HepG2 (cell line): ENCODE results near the gene LENEP. TPM values are rescaled to one million over a fixed set of nuclear protein-coding genes. Genes with fewer than 3 reads are reported as not detected.

ENCODE experiments used
- HDAC1 ChIP-seq: sonication (generic); formaldehyde crosslinking; IDR thresholded peaks from 2 replicates; pipeline ENCODE4 v1.5.1; 2020; ENCODE audit warnings: mild to moderate bottlenecking, missing genetic modification reagents
- HMG20A ChIP-seq: IDR thresholded peaks from 2 replicates; pipeline ENCODE4 v1.6.1; 2016; ENCODE audit warnings: borderline replicate concordance
- IRX3 ChIP-seq: sonication (generic); formaldehyde crosslinking; IDR thresholded peaks from 2 replicates; pipeline ENCODE4 v1.8.1; 2023; ENCODE audit warnings: mild to moderate bottlenecking, low read depth, missing genetic modification reagents, borderline replicate concordance
- MAF1 ChIP-seq: sonication (generic); formaldehyde crosslinking; IDR thresholded peaks from 2 replicates; pipeline ENCODE4 v1.5.0; 2020; ENCODE audit warnings: missing genetic modification reagents, borderline replicate concordance
- MED13 ChIP-seq: sonication (generic); formaldehyde crosslinking; IDR thresholded peaks from 2 replicates; pipeline ENCODE4 v1.5.0; 2020; ENCODE audit warnings: missing genetic modification reagents
- NONO ChIP-seq, 2 experiments: fragments of 450-650 bp in 1 of 2; sonication (generic) in 1 of 2; formaldehyde crosslinking in 1 of 2; IDR thresholded peaks in 1 of 2; conservative IDR thresholded peaks in 1 of 2; 2 replicates each; pipeline versions ENCODE4 v1.6.1 to v1.8.0; 2017 to 2022; ENCODE audit warnings: mild to moderate bottlenecking in 1 of 2, missing genetic modification reagents in 1 of 2, moderate library complexity in 1 of 2
- PLRG1 ChIP-seq: fragments of 450-650 bp; conservative IDR thresholded peaks from 2 replicates; pipeline ENCODE4 v1.6.1; 2016
- RXRB ChIP-seq: IDR thresholded peaks from 2 replicates; pipeline ENCODE4 v1.6.1; 2016; ENCODE audit warnings: borderline replicate concordance, missing genetic modification reagents, missing compliant biosample characterization
- TEAD3 ChIP-seq: optimal IDR thresholded peaks from 2 replicates; pipeline ENCODE3; 2016; ENCODE audit warnings: borderline replicate concordance
- YEATS2 ChIP-seq: sonication (generic); formaldehyde crosslinking; IDR thresholded peaks from 2 replicates; pipeline ENCODE4 v1.4.0; 2020; ENCODE audit warnings: missing genetic modification reagents, borderline replicate concordance
- ZBTB20 ChIP-seq: sonication (generic); formaldehyde crosslinking; IDR thresholded peaks from 2 replicates; pipeline ENCODE4 v1.8.1; 2023; ENCODE audit warnings: missing genetic modification reagents, low read depth, mild to moderate bottlenecking, borderline replicate concordance
- ZNF367 ChIP-seq: sonication (generic); formaldehyde crosslinking; IDR thresholded peaks from 2 replicates; pipeline ENCODE4 v1.4.0; 2020; ENCODE audit warnings: missing genetic modification reagents, borderline replicate concordance
- ZNF546 ChIP-seq: sonication (generic); formaldehyde crosslinking; conservative IDR thresholded peaks from 2 replicates; pipeline ENCODE4 v1.8.1; 2023; ENCODE audit warnings: mild to moderate bottlenecking, missing genetic modification reagents
- ZNF674 ChIP-seq: sonication (generic); formaldehyde crosslinking; IDR thresholded peaks from 2 replicates; pipeline ENCODE4 v1.5.0; 2020; ENCODE audit warnings: low read depth, mild to moderate bottlenecking, missing genetic modification reagents
- ZNF7 ChIP-seq: IDR thresholded peaks from 2 replicates; pipeline ENCODE4 v1.6.1; 2016; ENCODE audit warnings: missing biosample characterization, missing genetic modification reagents
- ZNF747 ChIP-seq: sonication (generic); formaldehyde crosslinking; IDR thresholded peaks from 2 replicates; pipeline ENCODE4 v1.8.1; 2023; ENCODE audit warnings: missing genetic modification reagents, mild to moderate bottlenecking, borderline replicate concordance
- ZNF75D ChIP-seq: sonication (generic); formaldehyde crosslinking; IDR thresholded peaks from 2 replicates; pipeline ENCODE4 v1.8.1; 2023; ENCODE audit warnings: missing genetic modification reagents, mild to moderate bottlenecking, borderline replicate concordance
- polyA plus RNA-seq, 8 experiments: library from polyadenylated mRNA; depleted of rRNA in 3 of 8; stranded (reverse) in 7 of 8; unstranded in 1 of 8; fragments of >200 nt; fragmentation: Illumina TruSeq in 4 of 8; extraction: Trizol in 4 of 8; gene quantifications; 2 replicates each; pipeline versions ENCODE4 v1.2.1 to v1.2.3, GENCODE V29; 2011 to 2016; ENCODE audit warnings: low read depth in 4 of 8, missing spikeins in 1 of 8, mixed read lengths in 1 of 8; ENCODE audit not compliant: insufficient read depth in 1 of 8
- total RNA-seq, 5 experiments: library from RNA; depleted of rRNA; stranded (reverse); fragments of >200 nt; fragmentation: Illumina TruSeq; extraction: Trizol; gene quantifications; 2 replicates each; pipeline ENCODE4 v1.2.3, GENCODE V29; 2016; ENCODE audit warnings: low read depth in 1 of 5
- TF ChIP-seq, protein P1 (sequence below): sonication (generic); formaldehyde crosslinking; conservative IDR thresholded peaks from 2 replicates; pipeline ENCODE4 v1.4.0; 2020; ENCODE audit warnings: missing genetic modification reagents
- TF ChIP-seq, protein P2 (sequence below): IDR thresholded peaks from 2 replicates; pipeline ENCODE4 v1.6.1; 2018; ENCODE audit warnings: missing genetic modification reagents, mild to moderate bottlenecking, missing compliant biosample characterization
- TF ChIP-seq, protein P3 (sequence below): sonication (generic); formaldehyde crosslinking; IDR thresholded peaks from 2 replicates; pipeline ENCODE4 v1.8.0; 2023; ENCODE audit warnings: mild to moderate bottlenecking, missing genetic modification reagents
- TF ChIP-seq, protein P4 (sequence below): sonication (generic); formaldehyde crosslinking; IDR thresholded peaks from 2 replicates; pipeline ENCODE4 v1.5.0; 2020; ENCODE audit warnings: missing genetic modification reagents
- TF ChIP-seq, protein P5 (sequence below): IDR thresholded peaks from 2 replicates; pipeline ENCODE4 v1.6.1; 2016; ENCODE audit warnings: mild to moderate bottlenecking, missing biosample characterization, missing genetic modification reagents
- TF ChIP-seq, protein P6 (sequence below): sonication (generic); formaldehyde crosslinking; IDR thresholded peaks from 2 replicates; pipeline ENCODE4 v1.4.0; 2020; ENCODE audit warnings: missing genetic modification reagents

The LENEP gene
- total and polyA plus RNA-seq, 2 of the 13 experiments (the other 11 are each of a cell fraction or from before 2014, with no cell fraction given), result 0.29 TPM; not detected in 1

DNA sequence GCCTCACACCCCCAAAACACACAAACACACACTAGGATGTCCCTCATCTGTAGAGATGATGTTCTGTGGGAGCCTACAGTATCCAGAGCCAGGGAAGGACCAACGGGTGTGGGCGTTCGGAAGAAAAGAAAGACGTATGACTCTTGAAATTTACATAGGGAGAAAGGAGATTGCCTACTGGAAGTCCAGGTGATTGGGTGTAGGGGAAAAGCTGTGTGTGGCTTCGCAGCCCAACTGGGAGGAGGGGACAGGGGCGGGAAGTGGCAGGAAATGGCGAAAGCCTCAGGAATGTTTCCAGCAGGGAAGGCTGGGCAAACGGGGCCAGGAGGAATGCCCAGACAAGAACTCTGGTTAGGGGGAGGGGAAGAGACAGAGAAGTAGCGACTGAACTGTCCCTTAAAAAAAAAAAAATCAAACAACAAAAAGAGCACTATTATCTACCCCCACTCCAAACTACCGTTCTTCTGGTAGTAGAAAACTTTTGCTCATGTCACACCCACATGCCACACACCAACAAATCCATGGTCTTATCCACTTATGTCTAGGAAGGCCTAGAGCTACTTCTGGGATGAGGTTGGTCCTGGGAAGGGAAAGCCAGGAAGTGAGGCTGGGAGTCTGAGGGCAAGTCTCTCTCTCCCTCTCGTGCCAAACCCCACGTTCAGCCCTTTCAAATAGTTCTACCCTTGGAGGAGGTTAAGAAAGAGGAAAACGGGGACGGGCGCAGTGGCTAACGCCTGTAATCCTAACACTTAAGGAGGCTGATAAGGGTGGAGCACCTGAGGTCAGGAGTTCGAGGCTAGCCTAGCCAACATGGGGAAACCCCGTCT, 20.7 kb upstream of the LENEP start (continued):
- TF ChIP-seq ZNF747 (CRISPR knock-in tag) (no peak), NONO (IDR thresholded peaks at IDR 0.05) (no peak), NONO (CRISPR knock-in tag; conservative IDR thresholded peaks at IDR 0.05) (peak; percentile 17; the same call in 1 of the 2 replicates), MAF1 (no peak), MED13 (CRISPR knock-in tag) (0 out of 2 replicates have a peak, but pooled peaks have one; percentile 65), HDAC1 (CRISPR knock-in tag) (peak; percentile 70; the same call in 1 of the 2 replicates), ZNF674 (CRISPR knock-in tag) (no peak), PLRG1 (no peak), IRX3 (no peak), ZNF546 (CRISPR knock-in tag) (no peak), YEATS2 (CRISPR knock-in tag) (peak; percentile 51; the same call in 1 of the 2 replicates), ZNF75D (CRISPR knock-in tag) (no peak), HMG20A (CRISPR knock-in tag) (peak; percentile 55; the same call in 1 of the 2 replicates), ZNF7 (CRISPR knock-in tag) (no peak), ZNF367 (CRISPR knock-in tag) (no peak), ZBTB20 (CRISPR knock-in tag) (0 out of 2 replicates have a peak, but pooled peaks have one; percentile 34), RXRB (CRISPR knock-in tag) (peak; percentile 74), TEAD3 (peak; percentile 97)
- TF ChIP-seq, protein P1, sequence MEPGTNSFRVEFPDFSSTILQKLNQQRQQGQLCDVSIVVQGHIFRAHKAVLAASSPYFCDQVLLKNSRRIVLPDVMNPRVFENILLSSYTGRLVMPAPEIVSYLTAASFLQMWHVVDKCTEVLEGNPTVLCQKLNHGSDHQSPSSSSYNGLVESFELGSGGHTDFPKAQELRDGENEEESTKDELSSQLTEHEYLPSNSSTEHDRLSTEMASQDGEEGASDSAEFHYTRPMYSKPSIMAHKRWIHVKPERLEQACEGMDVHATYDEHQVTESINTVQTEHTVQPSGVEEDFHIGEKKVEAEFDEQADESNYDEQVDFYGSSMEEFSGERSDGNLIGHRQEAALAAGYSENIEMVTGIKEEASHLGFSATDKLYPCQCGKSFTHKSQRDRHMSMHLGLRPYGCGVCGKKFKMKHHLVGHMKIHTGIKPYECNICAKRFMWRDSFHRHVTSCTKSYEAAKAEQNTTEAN (CRISPR knock-in tag), result 0 out of 2 replicates have a peak, but pooled peaks have one; percentile 45
- TF ChIP-seq, protein P2, sequence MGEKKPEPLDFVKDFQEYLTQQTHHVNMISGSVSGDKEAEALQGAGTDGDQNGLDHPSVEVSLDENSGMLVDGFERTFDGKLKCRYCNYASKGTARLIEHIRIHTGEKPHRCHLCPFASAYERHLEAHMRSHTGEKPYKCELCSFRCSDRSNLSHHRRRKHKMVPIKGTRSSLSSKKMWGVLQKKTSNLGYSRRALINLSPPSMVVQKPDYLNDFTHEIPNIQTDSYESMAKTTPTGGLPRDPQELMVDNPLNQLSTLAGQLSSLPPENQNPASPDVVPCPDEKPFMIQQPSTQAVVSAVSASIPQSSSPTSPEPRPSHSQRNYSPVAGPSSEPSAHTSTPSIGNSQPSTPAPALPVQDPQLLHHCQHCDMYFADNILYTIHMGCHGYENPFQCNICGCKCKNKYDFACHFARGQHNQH (CRISPR knock-in tag), result no peak
- TF ChIP-seq, protein P3, sequence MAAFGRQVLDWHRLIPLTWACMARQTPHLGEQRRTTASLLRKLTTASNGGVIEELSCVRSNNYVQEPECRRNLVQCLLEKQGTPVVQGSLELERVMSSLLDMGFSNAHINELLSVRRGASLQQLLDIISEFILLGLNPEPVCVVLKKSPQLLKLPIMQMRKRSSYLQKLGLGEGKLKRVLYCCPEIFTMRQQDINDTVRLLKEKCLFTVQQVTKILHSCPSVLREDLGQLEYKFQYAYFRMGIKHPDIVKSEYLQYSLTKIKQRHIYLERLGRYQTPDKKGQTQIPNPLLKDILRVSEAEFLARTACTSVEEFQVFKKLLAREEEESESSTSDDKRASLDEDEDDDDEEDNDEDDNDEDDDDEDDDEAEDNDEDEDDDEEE (CRISPR knock-in tag), result no peak; the same call in 1 of the 2 replicates
- TF ChIP-seq, protein P4, sequence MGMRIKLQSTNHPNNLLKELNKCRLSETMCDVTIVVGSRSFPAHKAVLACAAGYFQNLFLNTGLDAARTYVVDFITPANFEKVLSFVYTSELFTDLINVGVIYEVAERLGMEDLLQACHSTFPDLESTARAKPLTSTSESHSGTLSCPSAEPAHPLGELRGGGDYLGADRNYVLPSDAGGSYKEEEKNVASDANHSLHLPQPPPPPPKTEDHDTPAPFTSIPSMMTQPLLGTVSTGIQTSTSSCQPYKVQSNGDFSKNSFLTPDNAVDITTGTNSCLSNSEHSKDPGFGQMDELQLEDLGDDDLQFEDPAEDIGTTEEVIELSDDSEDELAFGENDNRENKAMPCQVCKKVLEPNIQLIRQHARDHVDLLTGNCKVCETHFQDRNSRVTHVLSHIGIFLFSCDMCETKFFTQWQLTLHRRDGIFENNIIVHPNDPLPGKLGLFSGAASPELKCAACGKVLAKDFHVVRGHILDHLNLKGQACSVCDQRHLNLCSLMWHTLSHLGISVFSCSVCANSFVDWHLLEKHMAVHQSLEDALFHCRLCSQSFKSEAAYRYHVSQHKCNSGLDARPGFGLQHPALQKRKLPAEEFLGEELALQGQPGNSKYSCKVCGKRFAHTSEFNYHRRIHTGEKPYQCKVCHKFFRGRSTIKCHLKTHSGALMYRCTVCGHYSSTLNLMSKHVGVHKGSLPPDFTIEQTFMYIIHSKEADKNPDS (CRISPR knock-in tag), result no peak
- TF ChIP-seq, protein P5, sequence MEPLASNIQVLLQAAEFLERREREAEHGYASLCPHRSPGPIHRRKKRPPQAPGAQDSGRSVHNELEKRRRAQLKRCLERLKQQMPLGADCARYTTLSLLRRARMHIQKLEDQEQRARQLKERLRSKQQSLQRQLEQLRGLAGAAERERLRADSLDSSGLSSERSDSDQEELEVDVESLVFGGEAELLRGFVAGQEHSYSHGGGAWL (CRISPR knock-in tag), result no peak
- TF ChIP-seq, protein P6, sequence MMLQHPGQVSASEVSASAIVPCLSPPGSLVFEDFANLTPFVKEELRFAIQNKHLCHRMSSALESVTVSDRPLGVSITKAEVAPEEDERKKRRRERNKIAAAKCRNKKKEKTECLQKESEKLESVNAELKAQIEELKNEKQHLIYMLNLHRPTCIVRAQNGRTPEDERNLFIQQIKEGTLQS, result no peak
